AG20443 (cell line): Measurements from ENCODE around the gene MRPS31.

Source experiments
- DNase-seq: peaks from one replicate; pipeline ENCODE4 v3.0.0; 2012; ENCODE audit warnings: low spot score, mixed read lengths

MRPS31 gene

GRCh38 chr13:40770934-40771618 lies at the start of gene MRPS31:
TSS of gene MRPS31 (minus strand) at chr13:40771190. CDS start at chr13:40771136, 54 bp downstream.
- DNase-seq = peak; percentile 98

- DNase-seq = no peak
Measured at GRCh38 chr13:40819797-40820315, 48.9 kb upstream of the MRPS31 start.

- no peak for DNase-seq
Measured at GRCh38 chr13:40818926-40819325, 47.9 kb upstream of the MRPS31 start.

GRCh38 chr13:40814803-40815202 lies 43.8 kb upstream of the MRPS31 start:
- no peak for DNase-seq

GRCh38 chr13:40813667-40814454 lies 42.9 kb upstream of the MRPS31 start:
- DNase-seq = peak; percentile 24

- peak; percentile 12 for DNase-seq
Measured at GRCh38 chr13:40812724-40813445, 41.9 kb upstream of the MRPS31 start.

- no peak for DNase-seq
Measured at GRCh38 chr13:40812102-40812501, 41.1 kb upstream of the MRPS31 start.

GRCh38 chr13:40809471-40809870 lies 38.5 kb upstream of the MRPS31 start:
- no peak for DNase-seq

- no peak for DNase-seq
Measured at GRCh38 chr13:40806241-40806640, 35.3 kb upstream of the MRPS31 start.

- DNase-seq = no peak
Measured at GRCh38 chr13:40803316-40803715, 32.3 kb upstream of the MRPS31 start.

- no peak for DNase-seq
Measured at GRCh38 chr13:40801255-40802217, 30.5 kb upstream of the MRPS31 start.

- no peak for DNase-seq
Measured at GRCh38 chr13:40800559-40800958, 29.6 kb upstream of the MRPS31 start.

GRCh38 chr13:40799508-40799907 lies 28.5 kb upstream of the MRPS31 start:
- DNase-seq = no peak

- DNase-seq = no peak
Measured at GRCh38 chr13:40798380-40798779, 27.4 kb upstream of the MRPS31 start.

- DNase-seq = no peak
Measured at GRCh38 chr13:40796649-40797048, 25.7 kb upstream of the MRPS31 start.

- DNase-seq = no peak
Measured at GRCh38 chr13:40794414-40795368, 23.7 kb upstream of the MRPS31 start.

GRCh38 chr13:40793339-40793738 lies 22.3 kb upstream of the MRPS31 start:
- no peak for DNase-seq

- no peak for DNase-seq
Measured at GRCh38 chr13:40792284-40793051, 21.5 kb upstream of the MRPS31 start.

GRCh38 chr13:40790154-40790616 lies 19.2 kb upstream of the MRPS31 start:
- peak; percentile 45 for DNase-seq
